GM15510 (cell line): Measurements from ENCODE around the gene EGFL7.

Experiments used
- POLR2A ChIP-seq: IDR thresholded peaks from 3 replicates; pipeline ENCODE4 v1.6.1; 2011; ENCODE audit warnings: borderline replicate concordance; ENCODE audit not compliant: insufficient read length; ENCODE audit errors: extremely low read depth

EGFL7 gene

DNA sequence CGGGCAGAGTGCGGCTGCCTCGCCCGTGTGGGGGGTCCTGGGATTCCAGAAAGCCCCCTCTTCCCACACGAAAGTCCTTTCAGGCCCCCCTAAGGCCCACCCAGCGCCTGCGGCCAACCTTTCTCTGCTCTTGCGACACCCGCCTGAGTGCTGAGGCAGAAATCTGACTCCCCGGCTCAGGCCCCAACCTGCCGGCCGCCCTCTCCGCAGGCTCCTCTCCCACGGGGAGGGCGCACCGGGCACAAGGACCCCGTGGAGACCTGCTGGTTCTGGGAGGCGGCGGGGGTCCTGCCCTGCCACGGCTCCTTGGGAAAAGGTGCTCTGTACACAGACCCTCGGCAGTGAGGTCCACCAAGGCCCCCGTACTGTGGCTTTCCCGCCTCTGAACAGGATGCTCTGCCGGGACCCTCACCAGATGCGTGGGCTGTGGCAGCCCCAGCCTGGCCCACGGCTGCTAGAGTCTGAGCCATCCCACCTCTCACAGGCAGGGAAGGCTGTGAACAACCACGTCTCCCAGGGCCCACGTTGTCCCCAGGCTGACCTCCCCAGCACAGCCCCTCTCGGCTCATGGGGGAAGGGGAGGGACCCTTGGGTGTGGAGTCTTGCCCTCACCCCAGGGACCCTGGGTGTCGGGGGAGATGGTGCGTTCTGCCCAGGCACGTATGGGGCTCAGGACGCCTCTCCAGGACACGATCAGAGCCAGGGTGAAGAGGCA lies 41.5 kb upstream of the EGFL7 start:
- TF ChIP-seq POLR2A, result no peak

DNA sequence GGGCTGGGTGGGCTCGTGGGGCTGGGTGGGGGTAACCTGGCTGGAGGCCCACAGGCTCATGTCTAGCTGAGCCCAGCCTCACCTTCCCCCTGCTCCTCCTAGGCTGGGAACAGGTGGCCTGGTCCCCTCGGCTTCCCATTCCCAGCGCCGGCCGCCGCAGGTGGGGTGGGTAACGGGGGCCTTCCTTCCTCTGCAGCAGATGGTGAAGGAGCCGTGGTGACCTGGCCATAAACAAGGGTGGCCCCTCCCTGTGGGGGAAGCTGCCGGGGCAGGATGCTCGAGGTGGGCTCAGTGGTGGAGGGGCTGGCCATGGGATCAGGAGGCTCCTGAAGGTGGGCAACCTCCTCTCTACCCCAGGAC lies 41.0 kb upstream of the EGFL7 start:
- no peak for TF ChIP-seq POLR2A

DNA sequence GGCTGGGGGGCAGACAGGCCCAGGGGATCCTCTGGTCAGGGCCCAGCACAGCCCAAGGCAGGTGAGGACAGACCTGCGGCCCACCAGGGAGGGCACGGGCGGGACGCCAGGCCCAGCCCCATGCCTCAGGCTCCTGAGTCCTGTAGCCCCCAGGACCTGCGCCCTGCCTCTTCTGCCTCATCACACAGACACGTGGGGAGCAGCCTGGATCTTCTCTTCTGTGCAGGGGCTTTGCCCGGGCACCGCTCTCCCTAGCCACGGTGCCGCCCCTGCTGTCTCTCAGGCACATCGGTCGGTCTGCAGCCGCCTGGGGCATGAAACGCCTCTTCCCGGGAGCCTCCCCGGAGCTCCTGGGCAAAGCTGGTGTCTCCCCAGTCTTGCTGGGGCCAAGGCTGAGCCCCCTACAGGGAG lies 40.2 kb upstream of the EGFL7 start:
- no peak for TF ChIP-seq POLR2A

DNA sequence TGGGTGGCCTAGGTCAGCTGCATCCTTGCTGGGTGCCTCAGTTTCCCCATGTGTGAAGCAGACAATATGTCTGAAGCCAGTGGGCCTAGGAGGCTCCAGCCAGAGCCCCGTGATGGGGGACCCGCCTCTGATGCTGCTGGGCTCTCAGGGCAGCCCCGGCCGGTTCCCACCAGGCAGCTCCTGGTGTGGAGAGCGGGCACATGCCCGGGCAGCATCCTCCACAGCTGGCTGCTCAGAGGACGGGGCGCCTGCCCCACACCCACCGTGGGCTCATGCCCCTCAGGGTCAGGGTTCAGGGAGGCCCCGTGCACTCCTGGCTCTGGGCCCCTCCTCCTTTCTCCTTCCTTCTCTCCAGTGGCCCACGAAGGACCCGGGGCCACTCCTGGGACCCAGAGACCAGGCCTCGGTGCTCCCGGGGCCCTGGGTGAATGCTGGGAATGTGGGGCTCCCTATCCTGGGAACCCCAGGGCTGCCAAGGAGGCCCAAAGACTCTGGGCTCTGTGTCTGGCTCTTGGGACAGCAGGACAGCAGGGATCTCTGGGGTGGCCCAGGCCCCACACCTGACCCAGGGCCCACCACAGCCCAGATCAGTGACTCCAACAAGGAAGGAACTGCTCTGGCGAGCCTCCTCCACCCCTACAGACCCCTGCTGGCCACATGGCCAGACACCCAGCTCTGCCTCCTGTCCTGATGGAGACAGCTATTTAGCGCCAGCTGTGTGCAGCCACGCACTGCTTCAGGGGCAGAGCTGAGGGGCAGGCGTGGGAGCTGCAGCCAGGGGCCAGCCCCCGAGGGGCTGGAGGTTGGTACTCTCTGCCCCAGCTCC lies 39.5 kb upstream of the EGFL7 start:
- no peak for TF ChIP-seq POLR2A

DNA sequence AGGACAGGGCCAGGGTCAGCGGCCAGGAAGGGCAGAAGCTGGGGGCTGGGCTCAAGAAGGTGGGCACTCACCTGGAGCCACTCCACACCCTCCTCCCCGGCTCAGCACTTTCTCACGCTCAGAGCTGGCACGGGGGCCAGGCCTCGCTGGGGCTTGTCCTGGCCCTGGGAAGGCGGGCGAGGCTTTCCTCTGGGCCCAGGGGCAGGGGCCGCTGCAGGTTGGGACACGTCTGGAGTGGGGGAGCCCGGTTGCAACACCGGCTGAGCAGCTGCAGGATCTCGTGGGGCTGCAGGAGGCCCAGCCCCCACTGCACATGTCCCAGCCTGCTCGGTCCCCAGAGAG lies 38.9 kb upstream of the EGFL7 start:
- no peak for TF ChIP-seq POLR2A

DNA sequence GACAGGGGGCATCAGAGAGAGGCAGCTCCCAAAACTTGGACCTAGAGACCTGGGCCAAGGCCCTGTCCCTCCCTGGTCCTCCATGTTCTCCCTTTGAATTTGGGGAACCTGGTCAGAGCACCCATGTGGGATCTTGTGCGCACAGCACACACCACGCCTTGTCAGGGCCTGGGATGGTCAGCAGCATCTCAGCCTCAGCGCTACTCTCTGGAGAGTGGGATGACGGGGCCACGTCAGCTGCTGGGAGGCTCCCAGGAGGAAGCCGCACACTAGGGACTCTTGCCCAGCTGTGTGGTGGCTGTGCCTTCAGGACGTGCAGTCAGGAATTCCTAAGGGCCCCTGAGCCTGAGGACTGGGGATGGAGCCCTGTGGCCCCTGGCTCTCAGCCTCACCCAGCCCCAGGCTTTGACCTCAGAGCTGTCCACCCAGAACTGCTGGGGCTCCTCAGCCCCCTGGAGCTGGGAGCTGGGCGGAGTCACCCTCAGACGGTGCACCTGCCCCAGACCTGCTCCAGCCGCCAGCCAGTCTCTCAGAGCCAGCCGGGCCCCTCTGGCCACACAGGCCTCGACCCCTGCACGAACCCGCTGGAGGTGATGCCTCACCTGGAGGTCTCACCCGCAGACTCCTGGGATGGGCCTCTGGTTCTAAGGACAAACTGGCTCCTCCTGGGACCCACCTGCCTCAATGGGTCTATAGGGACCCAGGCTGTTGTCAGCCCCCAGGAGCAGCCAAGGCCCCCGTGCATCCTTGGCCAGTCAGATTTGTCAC lies 38.3 kb upstream of the EGFL7 start:
- no peak for TF ChIP-seq POLR2A

DNA sequence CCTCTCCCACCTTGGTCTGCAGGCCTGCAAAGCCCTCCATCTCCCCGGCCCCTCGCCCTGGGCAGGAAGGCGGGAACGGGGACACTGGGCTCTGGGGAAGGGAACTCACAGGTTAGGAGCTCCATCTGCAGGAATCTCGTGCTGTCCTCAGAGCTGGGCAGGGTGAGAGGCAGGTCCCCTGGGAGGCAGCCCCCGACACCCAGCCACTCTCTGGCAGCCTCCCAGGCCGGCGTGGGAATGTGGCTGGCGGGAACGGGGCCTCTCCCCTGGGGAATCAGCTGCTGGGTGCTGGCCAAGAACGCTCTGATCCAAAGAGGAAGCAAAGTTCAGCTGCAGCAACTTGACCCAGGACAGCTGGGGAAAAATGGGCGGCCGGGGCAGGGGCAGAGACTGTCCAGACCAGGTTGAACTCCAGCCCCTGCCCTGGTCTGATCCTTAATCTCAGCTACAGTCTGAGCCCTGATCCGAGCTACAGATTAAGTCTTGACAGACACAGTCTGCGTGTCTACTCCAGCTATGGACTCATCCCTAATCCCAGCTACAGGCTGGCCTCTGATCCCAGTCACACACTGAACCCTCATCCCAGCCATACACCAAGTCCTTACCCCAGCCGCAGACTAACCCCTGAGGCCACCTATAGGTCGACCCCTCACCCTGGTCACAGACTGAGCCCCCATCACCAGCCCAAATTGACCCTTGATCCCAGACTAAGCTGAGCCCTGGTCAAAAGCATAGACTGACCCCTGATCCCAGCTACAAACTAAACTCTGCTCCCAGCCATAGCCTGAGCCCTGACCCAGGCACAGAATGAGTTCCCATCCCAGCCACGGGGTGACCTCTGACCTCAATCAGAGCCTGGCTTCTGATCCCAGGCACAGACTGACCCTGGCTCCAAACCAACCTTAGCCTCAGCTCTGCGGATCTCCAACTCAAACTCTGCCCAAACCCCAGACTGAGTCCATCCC lies 37.3 kb upstream of the EGFL7 start:
- TF ChIP-seq POLR2A, result no peak

DNA sequence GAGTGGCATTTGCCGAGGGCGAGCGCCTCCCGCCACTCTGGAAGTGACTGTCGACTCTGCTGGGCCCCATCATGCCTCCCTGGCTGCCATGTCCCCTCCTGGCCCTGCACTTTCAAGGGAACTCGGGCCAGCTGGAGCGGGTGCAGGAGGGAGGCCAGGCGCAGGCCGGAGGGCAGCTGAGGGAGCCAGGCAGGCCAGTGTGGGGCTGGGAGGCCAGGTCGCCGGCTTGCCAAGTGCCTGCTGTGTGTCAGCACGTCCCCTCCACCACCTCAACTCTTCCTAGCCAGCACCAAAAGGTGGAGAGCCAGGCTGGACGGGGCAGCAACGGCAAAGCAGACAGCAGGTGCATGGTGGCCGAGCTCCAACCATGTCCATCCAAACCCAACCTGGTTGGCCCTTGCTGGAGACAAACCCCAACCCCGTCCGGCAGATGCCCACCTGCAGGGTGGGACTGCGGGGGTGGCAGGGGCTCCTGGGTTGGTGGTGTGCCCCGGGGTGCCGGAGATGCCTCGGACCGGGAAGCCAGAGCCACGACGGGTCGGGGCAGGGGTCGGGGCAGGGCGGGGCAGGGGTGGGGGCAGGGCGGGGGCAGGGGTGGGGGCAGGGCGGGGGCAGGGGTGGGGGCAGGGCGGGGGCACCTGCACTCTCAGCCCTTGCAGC lies 36.5 kb upstream of the EGFL7 start:
- TF ChIP-seq POLR2A, result no peak

DNA sequence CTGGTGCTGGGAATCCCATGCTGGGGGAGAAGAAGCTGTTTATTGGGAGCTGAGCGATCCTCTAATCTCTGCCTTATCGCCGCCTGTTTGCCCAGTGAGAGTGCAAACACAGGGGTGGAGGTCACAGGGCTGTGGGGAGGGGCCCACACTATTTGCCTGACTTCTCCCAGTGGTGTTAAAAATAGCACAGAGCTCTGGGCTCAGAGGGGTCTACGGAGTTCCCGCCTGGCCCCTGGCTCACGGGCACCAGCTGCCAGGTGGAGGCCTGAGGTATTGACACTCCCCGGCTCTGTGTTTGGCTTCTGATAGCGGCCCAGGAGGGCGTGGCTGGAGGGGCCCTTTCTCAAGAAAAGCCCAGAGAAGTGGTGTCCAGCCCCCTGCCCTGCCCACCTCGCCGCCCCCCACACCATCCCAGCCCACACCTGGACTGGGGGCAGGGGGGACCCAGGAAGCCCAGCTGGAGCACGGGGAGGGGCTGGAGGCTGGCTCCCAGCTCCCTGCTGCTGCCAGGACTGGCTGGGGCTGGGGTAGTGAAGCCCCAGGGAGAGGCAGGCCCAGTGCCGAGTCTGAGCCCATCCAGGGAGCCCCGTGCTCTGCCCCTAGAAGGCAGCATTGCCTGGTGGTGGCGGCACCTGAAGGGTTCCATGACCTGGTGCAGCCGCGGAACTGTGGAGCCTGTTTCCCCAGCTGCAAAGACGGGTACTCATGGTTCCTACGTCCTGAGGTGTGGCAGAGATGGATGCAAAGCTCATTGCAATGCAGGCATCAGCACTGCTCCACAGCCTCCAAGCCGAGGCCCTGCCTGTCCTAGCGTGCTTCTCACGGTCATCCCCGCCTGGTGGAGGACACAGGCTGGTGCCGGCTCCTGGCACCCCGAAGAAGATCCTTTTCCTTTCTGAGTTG lies 35.7 kb upstream of the EGFL7 start:
- TF ChIP-seq POLR2A, result no peak

DNA sequence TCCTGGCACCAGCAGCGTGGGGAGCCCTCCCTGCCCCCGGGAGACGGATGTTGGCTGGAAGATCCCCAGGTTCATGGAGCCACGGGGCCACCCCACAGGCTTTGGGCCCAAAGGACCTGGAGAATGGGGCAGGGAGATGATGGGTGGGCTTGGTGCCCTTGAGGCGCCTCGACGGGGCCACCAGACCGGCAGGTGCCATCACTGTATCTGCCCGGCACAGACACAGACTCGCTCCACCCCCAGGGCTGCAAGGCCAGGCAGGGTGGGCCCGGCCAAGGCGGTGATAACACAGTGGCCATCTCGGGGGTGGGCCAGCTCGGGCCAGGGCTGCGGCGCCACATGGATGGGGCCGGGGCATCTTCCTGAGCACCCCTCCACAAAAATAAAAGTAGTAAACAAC lies 35.0 kb upstream of the EGFL7 start:
- TF ChIP-seq POLR2A, result no peak

DNA sequence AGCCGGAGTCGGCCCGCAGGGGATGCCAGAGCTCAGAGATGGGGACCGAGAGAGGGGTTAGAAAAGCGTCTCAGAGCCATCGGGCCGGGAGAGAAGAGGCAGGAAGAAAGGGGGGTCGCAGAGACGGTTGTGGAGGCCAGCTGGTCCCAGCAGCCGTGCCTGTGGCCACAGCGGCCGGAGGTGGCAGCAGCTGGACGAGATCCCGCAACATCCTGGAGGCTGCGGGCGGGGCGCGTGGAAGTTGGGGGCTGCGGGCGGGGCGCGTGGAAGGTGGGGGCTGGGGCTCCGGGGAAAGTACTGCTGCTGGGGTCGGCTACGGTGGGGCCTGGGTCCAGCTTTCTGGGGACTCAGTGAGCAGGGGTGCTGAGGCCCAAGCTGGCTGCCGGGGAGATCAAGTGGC lies 34.4 kb upstream of the EGFL7 start:
- TF ChIP-seq POLR2A, result no peak

DNA sequence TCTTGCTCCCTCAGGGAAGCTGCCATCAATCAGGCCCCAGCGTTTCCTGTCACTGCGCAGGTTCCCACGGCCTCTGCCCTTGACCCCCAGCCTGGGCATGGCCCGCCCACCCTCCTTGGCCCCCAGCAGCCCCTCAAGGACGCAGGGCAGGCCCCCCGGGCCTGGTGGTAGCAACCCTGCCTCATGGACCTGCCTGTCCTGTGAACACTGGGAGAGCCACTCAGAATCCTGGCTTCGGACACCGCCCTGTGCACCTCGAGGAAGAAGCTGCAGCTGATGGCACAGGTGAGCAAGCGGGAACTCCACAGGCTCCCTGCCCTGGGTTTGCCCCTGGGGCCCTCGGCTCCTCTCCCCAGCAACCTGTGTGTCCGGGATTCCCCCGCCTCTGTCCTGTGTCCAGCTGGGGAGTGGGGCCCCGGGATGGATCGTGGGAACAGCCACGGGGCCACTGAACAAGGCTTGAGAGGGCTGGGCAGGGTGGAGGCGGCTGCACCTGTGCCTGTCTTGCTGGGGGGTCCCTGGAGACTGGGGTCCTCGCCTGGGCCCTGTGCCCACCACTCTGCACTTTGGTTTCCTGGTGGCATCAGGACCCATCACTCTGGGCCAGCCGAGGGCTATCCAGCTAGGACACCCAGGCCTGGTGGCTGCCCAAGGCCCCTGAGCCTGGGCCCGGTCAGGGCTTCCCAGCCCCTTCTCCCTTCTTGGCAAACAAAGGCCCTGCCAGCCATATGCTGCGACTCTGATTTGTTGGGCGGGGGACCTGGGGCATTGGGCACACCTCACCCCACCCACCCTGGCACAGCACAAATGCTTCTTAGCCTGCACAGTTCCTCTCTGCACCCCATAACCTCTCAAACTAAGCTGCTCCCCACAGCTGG lies 33.5 kb upstream of the EGFL7 start:
- no peak for TF ChIP-seq POLR2A

DNA sequence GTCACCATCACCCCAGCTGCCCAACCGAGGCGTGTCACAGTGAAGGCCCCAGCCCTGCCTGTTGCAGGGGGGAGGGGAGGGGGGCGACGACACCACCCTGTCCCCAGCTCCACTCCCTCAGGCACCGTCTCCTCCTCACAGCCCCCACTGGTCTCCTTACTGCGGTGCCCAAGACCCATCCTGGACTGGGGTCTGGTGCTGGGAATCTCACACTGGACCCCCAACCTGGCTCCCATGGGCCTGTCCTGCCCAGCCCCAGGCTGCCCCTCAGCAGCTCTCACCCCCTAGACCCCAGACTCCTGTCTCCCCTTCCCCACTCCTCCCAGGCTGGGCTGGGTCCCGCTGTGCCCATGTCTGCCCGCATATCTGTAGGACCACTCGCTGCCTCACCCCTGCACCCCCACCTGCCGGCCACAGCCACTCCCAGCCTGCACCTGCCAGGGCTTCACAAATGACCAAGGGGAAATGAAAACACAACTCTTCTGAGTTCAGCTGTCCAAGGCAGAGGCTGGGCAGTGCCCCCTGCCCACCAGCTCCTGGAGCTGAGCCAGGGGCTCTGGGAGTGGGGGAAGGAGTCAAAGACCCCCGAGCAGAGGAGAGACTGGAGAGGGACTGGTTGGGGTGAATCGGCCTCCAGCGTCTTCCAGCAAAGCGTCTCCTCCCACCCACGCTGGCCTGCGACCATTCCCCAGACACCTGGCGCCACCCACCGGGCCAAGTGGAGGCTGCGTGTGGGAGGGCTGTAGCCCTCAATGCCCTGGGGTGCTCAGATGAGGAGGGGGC lies 32.6 kb upstream of the EGFL7 start:
- no peak for TF ChIP-seq POLR2A
